HG03521 (cell line): ENCODE results near the gene CYLC1.

Source experiments
- ATAC-seq: cut with Tn5 transposase; IDR thresholded peaks from one replicate; pipeline ENCODE4 v1.9.1; 2021; ENCODE audit warnings: mild to moderate bottlenecking, moderate library complexity; ENCODE audit not compliant: unreplicated experiment

Gene CYLC1, protein sequence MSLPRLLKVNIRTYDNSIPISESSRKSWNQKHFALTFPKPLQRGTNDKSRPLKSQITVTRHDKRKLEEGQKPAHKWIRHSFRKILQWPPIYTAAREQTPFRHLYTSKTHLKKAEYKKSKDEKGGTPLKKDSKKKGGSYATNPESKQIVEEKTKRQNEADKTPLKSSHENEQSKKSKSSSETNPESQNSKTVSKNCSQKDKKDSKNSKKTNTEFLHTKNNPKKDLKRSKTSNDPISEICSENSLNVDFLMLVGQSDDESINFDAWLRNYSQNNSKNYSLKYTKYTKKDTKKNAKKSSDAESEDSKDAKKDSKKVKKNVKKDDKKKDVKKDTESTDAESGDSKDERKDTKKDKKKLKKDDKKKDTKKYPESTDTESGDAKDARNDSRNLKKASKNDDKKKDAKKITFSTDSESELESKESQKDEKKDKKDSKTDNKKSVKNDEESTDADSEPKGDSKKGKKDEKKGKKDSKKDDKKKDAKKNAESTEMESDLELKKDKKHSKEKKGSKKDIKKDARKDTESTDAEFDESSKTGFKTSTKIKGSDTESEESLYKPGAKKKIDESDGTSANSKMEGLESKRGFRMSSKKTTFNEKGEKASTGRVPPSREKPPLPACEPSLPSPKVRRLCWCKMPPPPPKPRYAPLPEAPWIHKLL

DNA sequence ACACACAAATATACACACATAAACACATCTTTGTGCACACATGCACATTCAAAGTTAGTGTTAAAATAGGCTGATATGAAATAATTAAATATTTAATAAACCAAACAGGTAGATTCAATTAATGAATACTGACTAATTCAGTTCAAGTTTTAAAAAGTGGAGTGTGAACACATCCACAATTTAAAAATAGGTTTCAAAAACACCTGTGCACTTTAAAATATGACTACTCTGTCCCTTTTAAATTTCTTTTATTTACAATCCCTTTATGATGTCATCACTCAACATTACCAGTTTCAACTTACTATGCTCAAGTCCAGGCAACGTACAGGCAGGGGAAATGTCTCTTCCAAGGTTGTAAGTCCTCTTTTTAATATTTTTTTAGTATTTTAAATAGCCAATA, at the start of gene CYLC1:
Gene CYLC1 (plus strand): TSS at position 301 of the 400 bp plus-strand sequence. CDS start 37 bp downstream, at position 338.
- no peak for ATAC-seq

DNA sequence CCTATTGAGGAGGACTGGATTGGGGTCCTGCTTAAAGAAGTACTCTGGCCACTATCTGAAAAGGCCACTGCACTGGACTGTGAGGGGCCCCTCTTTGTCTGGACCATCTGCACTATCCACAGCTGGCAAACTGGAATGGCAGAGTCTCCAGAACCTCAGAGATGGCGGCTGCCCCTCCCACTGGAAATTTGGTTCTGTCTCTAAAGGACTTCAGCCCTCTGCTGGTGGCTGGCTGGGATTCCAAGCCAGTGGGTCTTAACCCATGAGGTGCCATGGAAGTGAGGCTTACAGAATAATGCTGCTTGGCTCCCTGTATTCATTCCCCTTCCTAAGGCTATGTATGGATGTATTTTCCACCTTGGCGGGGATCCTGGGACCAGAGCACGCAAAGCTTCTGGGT, 41.6 kb upstream of the CYLC1 start:
- ATAC-seq = no peak

DNA sequence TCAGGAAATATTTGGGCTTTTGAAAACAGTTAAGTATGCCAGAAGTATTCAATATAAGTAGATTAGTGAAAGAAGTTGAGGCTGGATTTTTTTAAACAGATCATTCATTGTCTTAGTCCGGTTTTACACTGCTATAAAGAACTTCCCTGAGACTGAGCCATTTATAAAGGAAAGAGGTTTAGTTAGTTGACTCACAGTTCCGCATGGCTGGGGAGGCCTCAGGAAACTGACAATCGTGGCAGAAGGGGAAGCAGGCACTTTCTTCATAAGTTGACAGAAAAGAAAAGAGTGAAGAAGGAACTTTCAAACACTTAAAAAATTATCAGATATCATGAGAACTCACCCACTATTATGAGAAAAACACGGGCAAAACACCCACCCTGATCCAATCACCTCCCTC, 31.1 kb upstream of the CYLC1 start:
- no peak for ATAC-seq

DNA sequence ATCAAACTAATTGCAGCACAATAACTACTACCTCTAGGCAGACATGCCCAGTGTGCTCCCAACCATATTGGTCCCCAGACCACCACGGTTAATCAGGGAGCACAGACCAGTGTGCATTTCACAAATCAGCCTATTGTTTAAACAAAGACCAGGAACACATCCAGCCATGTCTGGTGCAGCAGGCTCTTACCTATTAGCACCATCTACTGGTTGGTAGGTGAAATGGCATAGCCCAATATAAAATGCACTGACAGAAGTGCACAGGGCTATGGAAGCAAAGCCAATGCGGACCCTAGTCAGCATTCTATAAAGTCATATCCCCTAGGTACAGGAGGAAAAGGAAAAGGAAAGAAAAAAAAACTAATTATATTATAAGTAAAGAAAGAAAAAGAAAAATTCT, 15.5 kb upstream of the CYLC1 start:
- no peak for ATAC-seq

DNA sequence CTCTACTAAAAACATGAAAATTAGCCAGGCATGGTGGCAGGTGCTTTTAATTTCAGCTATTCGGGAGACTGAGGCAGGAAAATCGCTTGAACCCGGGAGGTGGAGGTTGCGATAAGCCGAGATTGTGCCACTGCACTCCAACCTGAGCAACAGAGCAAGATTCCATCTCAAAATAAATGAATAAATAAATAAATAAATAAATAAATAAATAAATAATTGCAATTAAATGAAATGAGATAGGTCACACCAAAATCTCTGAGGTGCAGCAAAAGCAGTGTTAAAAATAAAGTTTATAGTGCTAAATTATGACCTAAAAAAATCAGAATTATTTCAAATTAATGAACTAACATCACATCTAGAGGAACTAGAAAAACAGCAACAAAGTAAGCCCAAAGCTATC, 13.6 kb upstream of the CYLC1 start:
- ATAC-seq = no peak

DNA sequence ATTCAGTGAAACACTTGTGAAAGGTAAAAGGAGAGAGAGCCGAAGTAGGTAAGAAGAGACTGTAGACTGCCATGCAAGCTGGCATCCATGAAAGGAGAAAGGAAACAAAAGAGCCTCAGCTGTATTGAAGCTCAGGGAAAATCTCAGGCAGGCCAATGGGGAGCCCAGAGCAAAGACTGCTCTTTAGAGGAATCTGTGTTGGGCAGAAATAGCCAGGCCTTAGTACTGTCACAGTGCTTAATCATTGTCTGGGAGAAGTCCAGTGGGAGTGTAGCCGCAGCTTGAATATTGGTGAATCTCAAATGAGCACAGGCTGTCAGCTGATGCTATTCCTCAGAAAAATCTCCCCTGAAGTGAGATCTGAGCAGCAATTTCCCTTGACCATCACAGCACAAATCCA, 27.6 kb downstream of the CYLC1 start:
- ATAC-seq = no peak

DNA sequence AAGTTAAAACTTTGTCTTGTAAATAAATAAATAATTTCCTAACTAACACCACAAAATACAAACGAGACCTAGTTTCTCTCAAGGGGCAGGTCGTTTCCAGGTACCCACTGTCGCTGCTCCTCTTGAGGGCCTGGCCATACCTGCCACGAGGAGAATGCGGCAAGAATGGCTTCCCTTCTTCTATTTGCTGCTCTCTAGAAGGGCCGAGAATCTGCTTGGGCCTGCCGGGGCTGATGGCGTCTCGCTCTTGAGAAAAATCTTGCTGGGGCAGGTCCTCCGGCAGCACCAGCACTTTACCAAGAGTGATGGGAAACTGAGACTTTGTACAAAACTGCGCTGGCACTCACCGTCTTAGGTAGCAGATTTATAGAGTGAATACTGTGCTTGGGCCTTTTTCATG, 31.5 kb downstream of the CYLC1 start:
- no peak for ATAC-seq

DNA sequence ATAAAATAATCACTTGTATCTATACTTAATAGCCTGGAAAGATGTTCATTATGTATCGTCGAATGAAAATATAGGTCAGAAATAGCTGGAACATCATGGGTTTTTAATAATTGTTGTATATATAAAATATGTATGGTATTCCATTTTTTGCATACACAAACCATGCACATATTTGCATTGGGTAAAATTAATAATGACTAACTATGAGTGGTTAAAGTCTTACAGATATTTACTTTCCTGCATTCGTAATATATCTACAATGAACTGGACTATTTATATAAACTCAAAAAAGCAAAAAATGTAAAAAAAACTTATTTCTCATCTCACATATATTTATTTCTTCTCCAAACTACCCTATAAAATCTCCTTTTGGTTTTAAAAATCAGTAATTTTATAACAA, 46.0 kb downstream of the CYLC1 start:
- no peak for ATAC-seq

DNA sequence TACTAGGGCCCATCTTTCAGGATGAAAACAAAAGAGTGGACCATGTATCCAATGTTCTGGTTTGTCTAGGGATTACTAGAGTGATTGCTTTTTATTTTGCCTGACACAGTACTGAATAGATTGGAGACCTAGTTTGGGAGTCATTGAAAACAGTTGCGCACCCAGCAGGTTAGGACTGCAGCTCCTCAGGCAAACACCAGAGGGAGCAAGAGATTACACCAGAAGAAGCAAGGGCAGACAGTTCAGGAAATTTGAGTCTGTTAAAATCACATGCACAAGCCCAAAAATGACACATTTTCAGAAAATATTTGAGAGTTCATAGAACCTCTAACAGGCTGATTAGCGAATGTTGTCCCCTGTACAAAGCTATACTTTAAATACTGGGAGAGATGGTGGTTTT, 55.6 kb downstream of the CYLC1 start:
- no peak for ATAC-seq

DNA sequence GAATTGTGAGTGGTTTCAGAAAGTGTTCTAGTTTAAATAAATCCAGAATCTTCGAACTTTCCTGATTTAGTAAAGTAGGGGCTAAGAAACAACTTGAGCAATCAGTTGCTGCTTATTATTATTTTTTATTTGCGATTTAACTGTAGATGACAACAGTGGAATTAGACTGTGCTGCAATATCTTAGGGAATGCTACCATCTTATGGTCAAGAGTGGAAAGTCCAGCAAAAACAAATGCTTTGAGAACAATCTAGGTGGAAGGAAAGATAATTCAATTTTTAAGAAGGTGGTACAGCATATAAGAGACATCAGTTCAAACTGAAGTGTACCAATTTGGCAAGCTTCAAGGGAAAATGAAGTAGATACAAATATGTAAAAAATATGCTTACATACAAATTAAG, 73.3 kb downstream of the CYLC1 start:
- ATAC-seq = no peak
